Neural progenitor cell (in vitro differentiated cells): ENCODE results near the gene PEAK1.

ENCODE experiments used
- EZH2phosphoT487 ChIP-seq: fragments of 200-600 bp; sonication (generic); IDR thresholded peaks from 2 replicates; pipeline ENCODE4 v1.6.1; 2017; ENCODE audit warnings: antibody characterized with exemption
- TF ChIP-seq, protein P1 (sequence below): fragments of 200-600 bp; sonication (generic); IDR thresholded peaks from 2 replicates; pipeline ENCODE4 v1.5.1; 2017; ENCODE audit warnings: antibody characterized with exemption, mild to moderate bottlenecking

DNA sequence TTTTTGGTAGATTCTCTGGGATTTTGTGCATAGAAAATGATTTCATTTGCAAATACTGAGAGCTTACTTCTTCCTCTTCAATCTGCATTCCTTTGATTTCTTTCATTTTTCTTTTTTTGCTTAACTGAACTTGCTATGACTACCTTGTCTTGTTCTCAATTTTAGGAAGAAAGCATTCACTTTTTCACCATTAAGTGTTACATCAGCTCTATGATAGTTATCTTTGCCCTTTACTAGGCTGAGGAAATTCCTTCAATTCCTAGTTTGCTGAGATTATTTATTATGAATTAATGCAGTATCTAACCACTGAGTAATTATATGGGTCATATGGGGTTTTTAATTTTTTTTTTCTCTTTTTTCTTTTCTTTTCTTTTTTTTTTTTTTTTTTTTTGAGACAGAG is 172.8 kb downstream of the PEAK1 start:
- TF ChIP-seq, protein P1, sequence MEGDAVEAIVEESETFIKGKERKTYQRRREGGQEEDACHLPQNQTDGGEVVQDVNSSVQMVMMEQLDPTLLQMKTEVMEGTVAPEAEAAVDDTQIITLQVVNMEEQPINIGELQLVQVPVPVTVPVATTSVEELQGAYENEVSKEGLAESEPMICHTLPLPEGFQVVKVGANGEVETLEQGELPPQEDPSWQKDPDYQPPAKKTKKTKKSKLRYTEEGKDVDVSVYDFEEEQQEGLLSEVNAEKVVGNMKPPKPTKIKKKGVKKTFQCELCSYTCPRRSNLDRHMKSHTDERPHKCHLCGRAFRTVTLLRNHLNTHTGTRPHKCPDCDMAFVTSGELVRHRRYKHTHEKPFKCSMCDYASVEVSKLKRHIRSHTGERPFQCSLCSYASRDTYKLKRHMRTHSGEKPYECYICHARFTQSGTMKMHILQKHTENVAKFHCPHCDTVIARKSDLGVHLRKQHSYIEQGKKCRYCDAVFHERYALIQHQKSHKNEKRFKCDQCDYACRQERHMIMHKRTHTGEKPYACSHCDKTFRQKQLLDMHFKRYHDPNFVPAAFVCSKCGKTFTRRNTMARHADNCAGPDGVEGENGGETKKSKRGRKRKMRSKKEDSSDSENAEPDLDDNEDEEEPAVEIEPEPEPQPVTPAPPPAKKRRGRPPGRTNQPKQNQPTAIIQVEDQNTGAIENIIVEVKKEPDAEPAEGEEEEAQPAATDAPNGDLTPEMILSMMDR = no peak
- TF ChIP-seq EZH2phosphoT487 = no peak
